HG03565 (cell line): Measurements from ENCODE around the gene DZIP1.
A peak's percentile ranks its signal among the peaks of the same experiment; 100 is the strongest.

ENCODE experiments used
- ATAC-seq: cut with Tn5 transposase; IDR thresholded peaks from one replicate; pipeline ENCODE4 v1.9.1; 2021; ENCODE audit warnings: mild to moderate bottlenecking, moderate library complexity; ENCODE audit not compliant: unreplicated experiment

DZIP1 gene

GRCh38 chr13:95552208-95552538 lies 92.3 kb downstream of the DZIP1 start:
- no peak for ATAC-seq

GRCh38 chr13:95547531-95548167 lies 96.9 kb downstream of the DZIP1 start:
- ATAC-seq = no peak

GRCh38 chr13:95546919-95547318 lies 97.6 kb downstream of the DZIP1 start:
- ATAC-seq = no peak

GRCh38 chr13:95544293-95544692 lies 100.2 kb downstream of the DZIP1 start:
- no peak for ATAC-seq

GRCh38 chr13:95541911-95542474 lies 102.5 kb downstream of the DZIP1 start:
- ATAC-seq = no peak

DNA sequence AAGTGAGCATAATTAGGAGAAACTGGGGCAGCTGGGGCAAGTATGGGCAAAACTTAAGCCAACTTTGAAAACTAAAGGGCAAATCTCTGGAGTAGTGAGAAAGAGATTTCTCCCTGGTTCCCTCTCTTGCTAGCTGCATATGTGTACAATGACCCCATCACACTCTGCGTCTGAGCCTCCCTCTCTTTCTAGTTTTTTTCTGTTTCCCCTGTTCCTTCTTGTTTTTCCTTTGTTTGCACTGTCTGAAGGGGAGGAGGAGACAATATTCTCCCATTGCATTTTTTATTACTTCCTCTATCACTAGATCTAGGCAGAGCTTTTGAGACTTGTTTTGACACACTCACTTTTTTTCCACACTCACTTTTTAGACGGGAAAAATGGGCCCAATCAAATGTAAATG lies 103.2 kb downstream of the DZIP1 start:
- no peak for ATAC-seq

- ATAC-seq = no peak
Observed at GRCh38 chr13:95540888-95541287, 103.6 kb downstream of the DZIP1 start.

GRCh38 chr13:95536632-95537241 lies 107.8 kb downstream of the DZIP1 start:
- ATAC-seq = no peak

- peak; percentile 76 for ATAC-seq
Observed at GRCh38 chr13:95535243-95535642, 109.3 kb downstream of the DZIP1 start.

- no peak for ATAC-seq
Observed at GRCh38 chr13:95533545-95534160, 110.9 kb downstream of the DZIP1 start.

DNA sequence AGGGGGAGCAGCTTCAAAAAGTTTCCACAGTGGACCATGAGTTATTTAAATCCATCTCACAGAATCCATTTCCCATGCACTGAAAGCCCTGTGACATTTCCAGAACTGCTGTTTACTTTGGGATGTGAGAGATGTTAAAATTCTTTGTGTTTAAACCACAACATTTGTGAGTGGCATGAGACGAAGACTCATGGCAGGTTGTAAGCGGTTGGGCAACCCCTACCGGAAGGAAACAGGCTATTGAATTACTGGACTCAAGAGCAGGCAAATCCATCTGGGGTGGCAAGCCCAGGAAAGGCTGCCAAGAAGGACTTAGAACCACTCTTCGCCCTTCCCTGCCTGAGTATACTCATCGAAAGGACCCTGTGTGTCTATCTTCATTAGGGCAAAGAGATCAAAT lies 114.3 kb downstream of the DZIP1 start:
- ATAC-seq = no peak
